Measurements from ENCODE around the gene LRRC55.
A peak's percentile ranks its signal among the peaks of the same experiment; 100 is the strongest.

LRRC55 gene

GRCh38 chr11:57181678-57182305 lies at the start of gene LRRC55:
TSS of gene LRRC55 (plus strand) at chr11:57181953. CDS start at chr11:57182023, 70 bp downstream.
- no peak for DNase-seq

GRCh38 chr11:57133366-57134038 lies 48.3 kb upstream of the LRRC55 start:
- no peak for DNase-seq

- DNase-seq: no peak
These were observed 47.5 kb upstream of the LRRC55 start for GRCh38 chr11:57134284-57134683.

- no peak for DNase-seq
These were observed 46.6 kb upstream of the LRRC55 start for GRCh38 chr11:57135020-57135751.

GRCh38 chr11:57140568-57140967 lies 41.2 kb upstream of the LRRC55 start:
- no peak for DNase-seq

GRCh38 chr11:57143459-57143858 lies 38.3 kb upstream of the LRRC55 start:
- no peak for DNase-seq

- DNase-seq: no peak
These were observed 37.7 kb upstream of the LRRC55 start for GRCh38 chr11:57144075-57144474.

- DNase-seq: no peak
These were observed 37.0 kb upstream of the LRRC55 start for GRCh38 chr11:57144531-57145320.

- DNase-seq: no peak
These were observed 35.5 kb upstream of the LRRC55 start for GRCh38 chr11:57146301-57146700.

GRCh38 chr11:57148621-57149020 lies 33.1 kb upstream of the LRRC55 start:
- no peak for DNase-seq

GRCh38 chr11:57150454-57150917 lies 31.3 kb upstream of the LRRC55 start:
- DNase-seq: peak; percentile 28

- no peak for DNase-seq
These were observed 29.6 kb upstream of the LRRC55 start for GRCh38 chr11:57152134-57152533.

- DNase-seq: no peak
These were observed 28.3 kb upstream of the LRRC55 start for GRCh38 chr11:57153448-57153847.

- no peak for DNase-seq
These were observed 27.0 kb upstream of the LRRC55 start for GRCh38 chr11:57154739-57155138.

GRCh38 chr11:57155400-57155799 lies 26.4 kb upstream of the LRRC55 start:
- DNase-seq: no peak

- no peak for DNase-seq
These were observed 25.7 kb upstream of the LRRC55 start for GRCh38 chr11:57155838-57156607.

- no peak for DNase-seq
These were observed 24.8 kb upstream of the LRRC55 start for GRCh38 chr11:57156928-57157327.

- DNase-seq: no peak
These were observed 24.1 kb upstream of the LRRC55 start for GRCh38 chr11:57157624-57158023.

GRCh38 chr11:57158180-57158579 lies 23.6 kb upstream of the LRRC55 start:
- no peak for DNase-seq

- DNase-seq: no peak
These were observed 23.2 kb upstream of the LRRC55 start for GRCh38 chr11:57158599-57158998.

- DNase-seq: no peak
These were observed 21.1 kb upstream of the LRRC55 start for GRCh38 chr11:57160665-57161064.

- no peak for DNase-seq
These were observed 20.4 kb upstream of the LRRC55 start for GRCh38 chr11:57161351-57161750.
